ENCODE results near the gene NCKAP5.

- no peak for TF ChIP-seq EZH2 (IDR thresholded peaks at IDR 0.05; ENCODE audit: insufficient read depth, poor library complexity, severe bottlenecking)
- TF ChIP-seq EZH2phosphoT487 (IDR thresholded peaks at IDR 0.05; ENCODE audit: insufficient read depth, low read depth) = no peak
These were observed 262.0 kb downstream of the NCKAP5 start for GRCh38 chr2:133306236-133306635.

Data from GM23248 (cell line).